SK-N-SH (cell line): ENCODE data around the gene ATXN7L2. TPM values are rescaled to one million over a fixed set of nuclear protein-coding genes. Genes with fewer than 3 reads are reported as not detected.

Experiments used
- CTCF ChIA-PET: fragments of 300-600, 350-600 bp; formaldehyde crosslinking; extraction: SDS; loops from one replicate; lab custom pipeline; 2021; lab: Yijun Ruan, JAX
- POLR2A ChIA-PET: fragments of 350-600 bp; sonication (Branson Sonifier 250); formaldehyde crosslinking; extraction: SDS; loops from one replicate; lab custom pipeline; 2020; ENCODE audit warnings: antibody characterized with exemption, inconsistent platforms; lab: Yijun Ruan, JAX
- DNase-seq: peaks from one replicate; pipeline ENCODE4 v3.0.0; 2012
- H2AFZ ChIP-seq: fragments of 200-600 bp; sonication (generic); 2 replicates; pipeline ENCODE4 v1.8.1; 2016; ENCODE audit warnings: antibody characterized with exemption, mild to moderate bottlenecking, low read depth
- H3F3A ChIP-seq: fragments of 200-600 bp; sonication (generic); replicated peaks from 2 replicates; pipeline ENCODE3; 2016; ENCODE audit warnings: antibody characterized with exemption, mild to moderate bottlenecking; ENCODE audit not compliant: insufficient read depth
- H3K27ac ChIP-seq, 2 experiments: fragments of 200-500 bp in 1 of 2; fragments of 200-600 bp in 1 of 2; sonication (Bioruptor generic) in 1 of 2; sonication (generic), shearing (Covaris generic) in 1 of 2; 2 replicates each; pipeline versions ENCODE4 v1.5.1 to v1.6.1; 2014 to 2016; ENCODE audit warnings: low read depth in 2 of 2, inconsistent platforms in 1 of 2, low read length in 1 of 2, mild to moderate bottlenecking in 1 of 2, mixed read lengths in 1 of 2
- H3K27me3 ChIP-seq: fragments of 200-600 bp; sonication (generic), shearing (Covaris generic); 2 replicates; pipeline ENCODE4 v1.6.1; 2016; ENCODE audit warnings: mixed run types; ENCODE audit not compliant: insufficient read depth
- H3K36me3 ChIP-seq, 2 experiments: fragments of 200-500 bp in 1 of 2; fragments of 200-600 bp in 1 of 2; sonication (Bioruptor generic) in 1 of 2; sonication (generic) in 1 of 2; replicated peaks in 1 of 2; 2 replicates each; pipeline versions ENCODE3 to v1.5.1; 2014 to 2016; ENCODE audit warnings: low read length in 1 of 2, mild to moderate bottlenecking in 1 of 2; ENCODE audit not compliant: insufficient read depth in 2 of 2, control insufficient read depth in 1 of 2
- H3K4me1 ChIP-seq, 2 experiments: fragments of 200-500 bp in 1 of 2; fragments of 200-600 bp in 1 of 2; sonication (Bioruptor generic) in 1 of 2; sonication (generic), shearing (Covaris generic) in 1 of 2; 2 replicates each; pipeline versions ENCODE4 v1.5.1 to v1.6.1; 2014 to 2016; ENCODE audit warnings: low read depth in 1 of 2, low read length in 1 of 2, mixed run types in 1 of 2; ENCODE audit not compliant: insufficient read depth in 2 of 2, control insufficient read depth in 1 of 2
- H3K4me2 ChIP-seq: fragments of 200-600 bp; sonication (generic), shearing (Covaris generic); 2 replicates; pipeline ENCODE4 v1.6.1; 2017; ENCODE audit warnings: mixed run types
- H3K4me3 ChIP-seq, 2 experiments: fragments of 200-500 bp in 1 of 2; fragments of 200-600 bp in 1 of 2; sonication (Bioruptor generic) in 1 of 2; sonication (generic), shearing (Covaris generic) in 1 of 2; 2 replicates each; pipeline versions ENCODE4 v1.5.1 to v1.8.1; 2014 to 2016; ENCODE audit warnings: low read depth in 2 of 2, inconsistent platforms in 1 of 2, low read length in 1 of 2, mild to moderate bottlenecking in 1 of 2, mixed read lengths in 1 of 2, moderate library complexity in 1 of 2
- H3K79me2 ChIP-seq: fragments of 200-600 bp; sonication (generic); 2 replicates; pipeline ENCODE4 v1.8.1; 2017; ENCODE audit warnings: mild to moderate bottlenecking; ENCODE audit not compliant: insufficient read depth
- H3K9ac ChIP-seq: fragments of 200-600 bp; sonication (generic); 2 replicates; pipeline ENCODE4 v1.6.1; 2017; ENCODE audit warnings: mixed run types
- H3K9me2 ChIP-seq: fragments of 200-600 bp; sonication (generic); 2 replicates; pipeline ENCODE4 v1.6.1; 2017; ENCODE audit warnings: mixed run types
- H3K9me3 ChIP-seq: fragments of 200-600 bp; sonication (generic); 2 replicates; pipeline ENCODE4 v1.6.1; 2017; ENCODE audit warnings: mixed run types, mild to moderate bottlenecking, moderate library complexity
- H4K20me1 ChIP-seq: fragments of 200-600 bp; sonication (generic); 2 replicates; pipeline ENCODE4 v1.6.1; 2017; ENCODE audit warnings: mild to moderate bottlenecking, mixed run types; ENCODE audit not compliant: insufficient read depth
- EP300 ChIP-seq, 2 experiments: IDR thresholded peaks; 2 replicates each; pipeline versions ENCODE4 v1.4.0 to v1.6.1; 2012; ENCODE audit warnings: borderline replicate concordance in 1 of 2, low read depth in 1 of 2, low read length in 1 of 2
- EZH2phosphoT487 ChIP-seq: fragments of 200-600 bp; sonication (generic); IDR thresholded peaks from 2 replicates; pipeline ENCODE4 v1.6.1; 2017; ENCODE audit warnings: low read depth, mixed run types, mild to moderate bottlenecking, antibody characterized with exemption, moderate library complexity, borderline replicate concordance
- FOXM1 ChIP-seq: IDR thresholded peaks from 2 replicates; pipeline ENCODE4 v1.4.0; 2012; ENCODE audit warnings: low read depth, mild to moderate bottlenecking
- MEF2A ChIP-seq: IDR thresholded peaks from 2 replicates; pipeline ENCODE4 v1.4.0; 2012; ENCODE audit warnings: low read depth, borderline replicate concordance
- MXI1 ChIP-seq: IDR thresholded peaks from 2 replicates; pipeline ENCODE4 v1.6.1; 2012; ENCODE audit warnings: mild to moderate bottlenecking, low read depth, low read length, improper control_type of control experiment
- NFIC ChIP-seq: IDR thresholded peaks from 2 replicates; pipeline ENCODE4 v1.4.0; 2012; ENCODE audit warnings: borderline replicate concordance
- NRF1 ChIP-seq: IDR thresholded peaks from 2 replicates; pipeline ENCODE4 v1.6.1; 2012; ENCODE audit warnings: low read depth, mild to moderate bottlenecking, low read length
- PBX3 ChIP-seq: IDR thresholded peaks from 2 replicates; pipeline ENCODE4; 2012
- POLR2AphosphoS5 ChIP-seq: IDR thresholded peaks from 2 replicates; pipeline ENCODE4 v1.6.1; 2012; ENCODE audit warnings: low read depth, low read length
- REST ChIP-seq: IDR thresholded peaks from 2 replicates; pipeline ENCODE4 v1.6.1; 2012; ENCODE audit warnings: mild to moderate bottlenecking, low read depth, low read length, moderate library complexity
- SIN3A ChIP-seq: IDR thresholded peaks from 2 replicates; pipeline ENCODE4 v1.6.1; 2012; ENCODE audit warnings: low read depth, mild to moderate bottlenecking, low read length, moderate library complexity, borderline replicate concordance
- TAF1 ChIP-seq: IDR thresholded peaks from 2 replicates; pipeline ENCODE4 v1.6.1; 2012; ENCODE audit warnings: low read depth, mild to moderate bottlenecking, low read length, moderate library complexity, borderline replicate concordance
- YY1 ChIP-seq: IDR thresholded peaks from 2 replicates; pipeline ENCODE4 v1.4.0; 2012; ENCODE audit warnings: low read depth, mild to moderate bottlenecking
- WGBS: methylation state at CpG from one replicate; pipeline ENCODE4 v1.1.6; 2017; ENCODE audit warnings: low lambda C conversion rate; 5-methylcytosine and 5-hydroxymethylcytosine counted together
- polyA plus RNA-seq, 3 experiments: library from polyadenylated mRNA; depleted of rRNA; stranded (reverse); fragments of >200 nt; gene quantifications; 2 replicates each; pipeline ENCODE4 v1.2.3, GENCODE V29; 2012
- TF ChIP-seq, protein P1 (sequence below): IDR thresholded peaks from 2 replicates; pipeline ENCODE4 v1.4.0; 2012; ENCODE audit warnings: low read depth
- TF ChIP-seq, protein P2 (sequence below): IDR thresholded peaks from 2 replicates; pipeline ENCODE4 v1.4.0; 2012; ENCODE audit warnings: low read depth, borderline replicate concordance

The ATXN7L2 gene
- polyA plus RNA-seq (2012; rRNA removed), result 3.9 and 4.0 TPM in 2 replicates
- polyA plus RNA-seq (2012; cell fraction: cytosol; rRNA removed), result 1.5 and 2.7 TPM in 2 replicates
- polyA plus RNA-seq (2012; cell fraction: nucleus; rRNA removed), result 12.7 and 20.3 TPM in 2 replicates

GRCh38 chr1:109483672-109484518 is at the start of gene ATXN7L2:
ATXN7L2 (plus strand) TSS chr1:109483905; CDS start chr1:109483954, 49 bp downstream.
- H3K4me3 ChIP-seq, result peak within 1 kb of the TSS; percentile 64 to 82
- peaks cover 0 to 11% of the 10 kb centered on the region in 2 experiments for H3K36me3 ChIP-seq
- CTCF ChIA-PET, result interaction anchor here (0.6 to 40.2 kb wide), 10 partner anchors 10 to 501 kb away, joined by 3 to 1710 read pairs (median 4); partner anchors contain the start of genes AHCYL1, AMIGO1, CYB561D1 and GNAI3
- POLR2A ChIA-PET, result interaction anchor here (1.0 to 1.4 kb wide), 4 partner anchors 19 to 86 kb away, joined by 3 to 7 read pairs (median 3); partner anchors contain the start of gene SORT1
- H3K4me2 ChIP-seq, result peak within 1 kb of the TSS; percentile 96
- H3K27ac ChIP-seq, result peak within 1 kb of the TSS; percentile 70 to 93
- WGBS, result under 1% methylated on average over 27 of the region's 73 CpGs
- TF ChIP-seq PBX3 (peak; percentile 77), MEF2A (no peak), YY1 (peak; percentile 92), EP300 (IDR thresholded peaks at IDR 0.05; ENCODE audit: borderline replicate concordance in 1 of 2, low read depth in 1 of 2, low read length in 1 of 2) (0 out of 4 replicates have a peak, but pooled peaks of 1 of the 2 experiments have one; percentile 18), REST (peak; percentile 49; the same call in 1 of the 2 replicates), NFIC (no peak), POLR2AphosphoS5 (peak; percentile 84), FOXM1 (no peak), TAF1 (peak; percentile 96), NRF1 (peak; percentile 70), EZH2phosphoT487 (no peak), MXI1 (peak; percentile 85), SIN3A (0 out of 2 replicates have a peak, but pooled peaks have one; percentile 70)
- TF ChIP-seq, protein P1, sequence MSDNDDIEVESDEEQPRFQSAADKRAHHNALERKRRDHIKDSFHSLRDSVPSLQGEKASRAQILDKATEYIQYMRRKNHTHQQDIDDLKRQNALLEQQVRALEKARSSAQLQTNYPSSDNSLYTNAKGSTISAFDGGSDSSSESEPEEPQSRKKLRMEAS, result peak; percentile 83; the same call in 1 of the 2 replicates
- TF ChIP-seq, protein P2, sequence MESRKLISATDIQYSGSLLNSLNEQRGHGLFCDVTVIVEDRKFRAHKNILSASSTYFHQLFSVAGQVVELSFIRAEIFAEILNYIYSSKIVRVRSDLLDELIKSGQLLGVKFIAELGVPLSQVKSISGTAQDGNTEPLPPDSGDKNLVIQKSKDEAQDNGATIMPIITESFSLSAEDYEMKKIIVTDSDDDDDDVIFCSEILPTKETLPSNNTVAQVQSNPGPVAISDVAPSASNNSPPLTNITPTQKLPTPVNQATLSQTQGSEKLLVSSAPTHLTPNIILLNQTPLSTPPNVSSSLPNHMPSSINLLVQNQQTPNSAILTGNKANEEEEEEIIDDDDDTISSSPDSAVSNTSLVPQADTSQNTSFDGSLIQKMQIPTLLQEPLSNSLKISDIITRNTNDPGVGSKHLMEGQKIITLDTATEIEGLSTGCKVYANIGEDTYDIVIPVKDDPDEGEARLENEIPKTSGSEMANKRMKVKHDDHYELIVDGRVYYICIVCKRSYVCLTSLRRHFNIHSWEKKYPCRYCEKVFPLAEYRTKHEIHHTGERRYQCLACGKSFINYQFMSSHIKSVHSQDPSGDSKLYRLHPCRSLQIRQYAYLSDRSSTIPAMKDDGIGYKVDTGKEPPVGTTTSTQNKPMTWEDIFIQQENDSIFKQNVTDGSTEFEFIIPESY, result no peak
- TF ChIP-seq, all 33 proteins: peak for 10
- Histone ChIP-seq H3K27me3 (peaks cover 23% of the 10 kb centered on the region), H3K9me3 (no peaks in the 10 kb centered on the region), H2AFZ (peak within 1 kb of the TSS; percentile 95), H3F3A (no peaks in the 10 kb centered on the region), H4K20me1 (no peaks in the 10 kb centered on the region), H3K4me1 (peaks cover 6 to 15% of the 10 kb centered on the region in 2 experiments; a peak in 2 of 4 replicates), H3K79me2 (peaks cover 12% of the 10 kb centered on the region; the same call in 1 of the 2 replicates), H3K9ac (peak within 1 kb of the TSS; percentile 87), H3K9me2 (no peaks in the 10 kb centered on the region)
- peak; percentile 100 for DNase-seq
